Measurements from ENCODE around the gene GALNT2.

The GALNT2 gene

GRCh38 chr1:230317823-230318819 is 251.1 kb downstream of the GALNT2 start:
- DNase-seq (ENCODE audit: low read depth, low spot score) = no peak

- no peak for DNase-seq (ENCODE audit: low read depth, low spot score)
Measured at GRCh38 chr1:230319014-230319747, 252.1 kb downstream of the GALNT2 start.

GRCh38 chr1:230320804-230321203 is 253.8 kb downstream of the GALNT2 start:
- no peak for DNase-seq (ENCODE audit: low read depth, low spot score)

- no peak for DNase-seq (ENCODE audit: low read depth, low spot score)
Measured at GRCh38 chr1:230321341-230321740, 254.3 kb downstream of the GALNT2 start.

- DNase-seq (ENCODE audit: low read depth, low spot score) = no peak
Measured at GRCh38 chr1:230321741-230322420, 254.8 kb downstream of the GALNT2 start.

- no peak for DNase-seq (ENCODE audit: low read depth, low spot score)
Measured at GRCh38 chr1:230322421-230322756, 255.4 kb downstream of the GALNT2 start.

- no peak for DNase-seq (ENCODE audit: low read depth, low spot score)
Measured at GRCh38 chr1:230322967-230323547, 256.0 kb downstream of the GALNT2 start.

- no peak for DNase-seq (ENCODE audit: low read depth, low spot score)
Measured at GRCh38 chr1:230323686-230324085, 256.6 kb downstream of the GALNT2 start.

GRCh38 chr1:230326971-230327891 is 260.2 kb downstream of the GALNT2 start:
- no peak for DNase-seq (ENCODE audit: low read depth, low spot score)

GRCh38 chr1:230327892-230328284 is 260.9 kb downstream of the GALNT2 start:
- no peak for DNase-seq (ENCODE audit: low read depth, low spot score)

GRCh38 chr1:230328342-230329015 is 261.4 kb downstream of the GALNT2 start:
- no peak for DNase-seq (ENCODE audit: low read depth, low spot score)

GRCh38 chr1:230330157-230330556 is 263.1 kb downstream of the GALNT2 start:
- no peak for DNase-seq (ENCODE audit: low read depth, low spot score)
